HG03045 (cell line): Measurements from ENCODE around the gene LDHAL6A.

Source experiments
- ATAC-seq: cut with Tn5 transposase; IDR thresholded peaks from one replicate; pipeline ENCODE4 v1.9.1; 2021; ENCODE audit warnings: mild to moderate bottlenecking, moderate library complexity; ENCODE audit not compliant: unreplicated experiment

LDHAL6A gene

DNA sequence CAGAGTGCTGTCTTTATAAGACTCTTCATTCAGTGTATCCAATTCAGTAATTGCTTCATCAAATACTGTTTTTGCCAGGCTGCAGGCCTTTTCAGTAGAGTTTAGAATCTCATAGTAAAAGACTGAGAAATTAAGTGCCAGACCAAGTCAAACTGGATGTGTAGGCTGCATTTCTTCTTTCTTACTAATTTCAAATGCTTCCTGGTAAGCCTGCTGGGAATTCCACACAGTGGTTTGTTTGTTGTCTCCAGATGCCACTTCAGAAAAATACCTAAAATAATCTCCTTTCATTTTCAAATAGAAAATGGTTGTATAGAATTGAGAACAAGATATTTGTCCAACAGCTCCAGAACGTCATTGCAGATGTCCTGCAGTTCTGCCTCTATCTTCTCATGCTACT is 34.7 kb downstream of the LDHAL6A start:
- no peak for ATAC-seq

GRCh38 chr11:18490736-18491485 is 35.3 kb downstream of the LDHAL6A start:
- no peak for ATAC-seq

- no peak for ATAC-seq
Measured at GRCh38 chr11:18491924-18492323, 36.3 kb downstream of the LDHAL6A start.

DNA sequence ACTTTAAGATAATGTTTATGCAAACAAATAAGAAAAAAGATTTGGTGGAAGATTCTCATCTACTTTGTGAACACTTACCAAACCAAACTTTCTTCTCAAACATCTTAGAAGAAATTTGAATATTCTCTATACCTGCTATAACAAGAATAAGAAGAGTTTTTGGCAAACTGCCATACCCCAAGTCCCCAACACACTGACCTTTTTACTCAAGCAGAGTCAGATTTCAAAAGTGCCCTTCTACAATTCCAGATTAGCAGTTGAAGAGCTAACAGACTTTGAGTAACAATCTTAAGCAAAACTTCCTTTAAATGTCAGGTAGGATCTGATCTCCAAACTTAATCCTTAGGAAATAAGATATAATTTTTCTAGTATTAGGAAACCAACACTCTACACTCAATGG is 37.2 kb downstream of the LDHAL6A start:
- no peak for ATAC-seq

- ATAC-seq, result no peak
Measured at GRCh38 chr11:18493310-18493709, 37.7 kb downstream of the LDHAL6A start.

GRCh38 chr11:18495271-18495670 is 39.6 kb downstream of the LDHAL6A start:
- no peak for ATAC-seq

DNA sequence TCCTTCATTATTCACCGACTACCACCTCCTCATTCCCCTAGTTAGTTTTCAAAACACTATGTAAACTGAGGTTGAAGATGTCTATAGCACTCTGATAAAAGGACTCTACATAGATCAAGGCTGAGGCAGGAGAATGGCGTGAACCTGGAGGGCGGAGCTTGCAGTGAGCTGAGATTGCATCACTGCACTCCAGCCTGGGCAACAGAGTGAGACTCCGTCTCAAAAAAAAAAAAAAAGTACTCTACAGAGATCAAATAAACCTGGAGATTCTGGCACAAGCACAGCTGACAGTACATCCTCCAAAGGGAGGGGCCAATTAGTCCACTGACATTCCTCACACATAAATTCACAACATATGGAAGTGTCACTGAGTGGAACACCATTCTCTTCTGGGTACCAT is 40.0 kb downstream of the LDHAL6A start:
- ATAC-seq, result no peak

DNA sequence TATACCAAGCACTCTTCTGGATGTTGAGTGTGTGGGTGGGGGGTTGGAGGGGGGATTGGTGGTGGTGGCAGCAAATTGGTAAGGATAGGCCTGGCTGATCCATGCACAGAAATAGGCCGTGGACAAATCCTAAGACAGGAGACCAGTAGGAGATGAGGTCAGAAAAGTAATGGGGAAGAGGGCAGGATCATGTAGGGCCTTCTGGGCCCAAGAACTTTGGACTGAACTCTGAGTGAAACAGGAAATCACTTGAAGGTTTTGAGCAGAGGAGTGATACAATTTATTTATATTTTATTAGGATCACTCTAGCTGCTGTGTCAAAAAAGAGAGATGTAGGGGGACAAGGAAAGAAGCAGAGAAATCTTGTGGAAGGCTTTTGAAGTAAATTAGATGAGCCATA is 42.4 kb downstream of the LDHAL6A start:
- no peak for ATAC-seq

- ATAC-seq, result no peak
Measured at GRCh38 chr11:18501629-18502028, 46.0 kb downstream of the LDHAL6A start.

DNA sequence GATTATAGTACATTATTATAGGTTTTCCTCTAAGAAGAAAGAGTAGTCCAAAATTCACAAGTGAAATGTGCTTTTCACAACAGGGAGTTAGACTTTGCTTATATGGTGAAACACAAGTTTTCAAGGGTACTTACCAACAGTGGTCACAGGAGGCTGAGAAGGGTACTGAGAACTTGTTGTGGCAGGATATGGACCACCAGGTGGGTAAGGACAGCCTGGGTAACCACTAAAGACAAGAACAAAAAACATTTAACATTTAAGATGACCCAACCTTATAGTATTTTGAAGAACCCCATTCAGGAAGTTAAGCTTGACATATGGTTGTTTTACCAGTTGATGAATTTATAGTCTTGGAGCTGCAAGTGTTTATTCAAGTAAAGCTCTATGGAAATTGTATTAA is 46.7 kb downstream of the LDHAL6A start:
- ATAC-seq, result no peak

DNA sequence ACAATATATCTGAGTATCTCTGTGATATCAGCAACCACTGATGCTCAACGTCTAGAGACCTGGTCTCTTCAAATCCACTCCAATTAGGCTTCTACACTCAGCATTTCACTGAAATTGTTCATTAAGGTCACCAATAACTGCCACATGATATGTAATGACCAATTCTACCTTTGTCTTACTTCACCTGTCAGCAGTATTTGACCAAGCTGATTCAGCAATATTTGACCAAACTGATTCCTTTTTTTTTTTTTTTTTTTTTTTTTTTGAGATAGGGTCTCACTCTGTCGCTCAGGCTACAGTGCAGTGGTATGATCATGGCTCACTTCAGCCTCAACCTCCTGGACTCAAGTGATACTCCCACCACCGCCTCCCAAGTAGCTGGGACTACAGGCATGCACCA is 65.5 kb downstream of the LDHAL6A start:
- no peak for ATAC-seq

DNA sequence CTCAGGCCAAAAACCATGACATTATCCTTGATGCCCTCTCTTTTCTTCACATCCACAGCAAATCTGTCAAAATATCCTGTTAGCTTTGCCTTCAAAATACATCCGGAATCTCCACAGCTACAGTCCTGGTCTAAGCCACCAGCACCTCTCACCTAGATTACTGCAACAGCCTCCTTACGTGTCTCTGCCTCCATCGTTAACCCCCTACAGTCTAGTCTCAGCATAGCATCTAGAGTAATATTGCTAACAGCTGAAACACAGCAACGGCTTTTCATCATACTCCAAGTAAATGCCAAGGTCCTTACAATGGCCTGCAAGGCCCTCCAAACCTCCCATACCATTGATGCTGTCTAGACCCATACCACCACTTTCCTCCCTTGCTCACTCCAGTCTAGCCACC is 66.7 kb downstream of the LDHAL6A start:
- ATAC-seq, result no peak

- no peak for ATAC-seq
Measured at GRCh38 chr11:18523084-18523483, 67.4 kb downstream of the LDHAL6A start.

- no peak for ATAC-seq
Measured at GRCh38 chr11:18524248-18524647, 68.6 kb downstream of the LDHAL6A start.

- no peak for ATAC-seq
Measured at GRCh38 chr11:18526130-18526520, 70.5 kb downstream of the LDHAL6A start.

GRCh38 chr11:18526521-18527296 is 71.1 kb downstream of the LDHAL6A start, which contains the start of gene TSG101:
TSS of gene TSG101 (minus strand) at chr11:18526942. CDS start at chr11:18526816, 126 bp downstream.
- ATAC-seq, result peak; percentile 98

DNA sequence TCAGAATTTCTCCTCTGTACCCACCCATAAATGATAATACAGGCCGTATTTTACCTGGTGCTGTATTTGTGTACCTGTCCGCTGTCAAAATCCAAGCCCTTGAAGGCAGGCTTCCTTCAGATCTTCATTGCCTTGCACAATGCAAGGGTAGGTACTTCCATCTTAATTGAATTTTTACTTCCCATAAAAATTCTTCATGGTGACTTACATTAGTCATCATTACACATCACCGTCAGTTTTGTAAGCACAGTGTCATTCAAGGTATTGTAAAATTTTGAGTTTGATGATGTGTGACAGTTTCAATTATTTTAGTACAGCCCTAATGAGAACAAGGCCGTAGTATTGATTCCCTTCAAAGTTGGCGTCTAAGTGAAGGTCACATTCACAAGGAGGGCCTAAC is 71.9 kb downstream of the LDHAL6A start:
- ATAC-seq, result no peak
